Cerebellar nuclear complex (tissue), 1 donor: ENCODE data around the gene RHCE.
"Not testable (repeated sequence)": the region's sequence is repeated elsewhere in the genome, so short reads cannot be mapped to it uniquely, and the experiment has no call there.

ENCODE experiments used
- DNase-seq, 2 experiments: peaks; one replicate each; lab custom pipeline; 2025; lab: John Stamatoyannopoulos, UW

Gene RHCE

DNA sequence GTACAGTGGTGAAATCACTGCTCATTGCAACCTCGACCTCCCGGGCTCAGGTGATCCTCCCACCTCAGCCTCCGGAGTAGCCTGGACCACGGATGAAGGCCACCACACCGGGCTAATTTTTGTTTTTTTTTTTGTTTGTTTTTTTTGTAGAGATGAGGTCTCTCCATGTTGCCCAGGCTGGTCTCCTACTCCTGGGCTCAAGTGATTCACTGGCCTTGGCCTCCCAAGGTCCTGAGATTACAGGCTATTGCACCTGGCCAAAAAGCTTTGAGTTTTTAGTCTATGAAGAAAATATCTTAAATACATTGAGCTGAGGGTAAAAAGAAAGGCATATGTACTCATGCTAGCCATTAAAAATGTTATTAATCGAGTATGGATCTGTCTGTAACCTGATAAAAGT lies 78.9 kb downstream of the RHCE start:
- DNase-seq = no peak

DNA sequence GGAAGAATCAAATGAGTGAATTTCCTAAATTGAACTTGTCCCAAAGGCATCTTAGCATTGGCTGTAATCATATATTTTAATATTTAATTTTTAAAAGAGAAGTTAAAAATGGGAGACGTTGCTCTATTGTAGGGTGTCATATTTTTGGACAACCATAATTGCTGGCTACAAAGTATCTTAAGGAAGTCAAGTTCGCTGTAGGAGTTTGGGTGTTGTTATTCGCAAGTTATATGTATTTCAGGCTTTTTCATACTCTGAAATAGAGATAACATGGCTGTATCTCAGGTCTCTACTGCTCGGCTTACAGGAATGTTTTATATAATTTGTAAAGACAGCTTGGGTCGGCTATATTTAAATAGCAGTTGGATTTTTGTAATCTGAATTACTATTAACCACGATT lies 81.6 kb downstream of the RHCE start:
- no peak for DNase-seq

DNA sequence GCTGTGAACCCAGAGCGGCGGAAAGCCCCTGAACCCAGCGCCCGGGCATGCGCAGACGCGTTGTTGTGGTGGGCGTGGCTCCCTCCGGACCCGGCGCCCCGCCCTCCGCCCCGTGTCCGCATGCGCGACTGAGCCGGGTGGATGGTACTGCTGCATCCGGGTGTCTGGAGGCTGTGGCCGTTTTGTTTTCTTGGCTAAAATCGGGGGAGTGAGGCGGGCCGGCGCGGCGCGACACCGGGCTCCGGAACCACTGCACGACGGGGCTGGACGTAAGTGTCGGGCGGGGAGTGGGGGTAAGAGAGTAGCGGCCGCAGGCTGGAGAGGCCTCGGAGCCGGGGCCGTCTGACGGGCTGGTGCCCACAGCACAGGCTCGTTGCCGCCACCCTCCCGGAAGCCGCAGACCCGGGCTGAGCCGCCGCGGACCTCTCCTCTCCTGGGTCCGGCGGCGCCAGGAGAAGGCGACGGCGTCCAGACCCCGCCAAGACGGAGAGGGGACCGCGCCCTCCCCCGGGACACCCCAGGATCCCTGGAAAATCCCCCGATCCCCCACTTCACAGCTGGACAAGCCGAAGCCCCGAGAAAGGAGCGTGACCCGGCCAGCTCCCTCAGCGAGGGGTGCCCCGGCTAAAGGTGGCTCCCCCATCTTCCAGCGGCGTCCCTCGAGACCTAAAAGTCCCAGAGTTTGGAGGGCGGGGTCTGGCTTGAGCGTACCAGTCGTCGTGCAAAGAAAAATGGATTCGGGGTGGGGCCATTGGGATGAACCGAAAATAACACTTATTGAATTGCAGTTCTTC lies 82.2 kb downstream of the RHCE start, which contains the start of gene TMEM50A:
Gene TMEM50A, plus strand, starts transcription at position 147 of the 794 bp plus-strand sequence. CDS start 2,153 bp downstream, outside the sequence.
- peak; percentile 42 to 45 for DNase-seq

DNA sequence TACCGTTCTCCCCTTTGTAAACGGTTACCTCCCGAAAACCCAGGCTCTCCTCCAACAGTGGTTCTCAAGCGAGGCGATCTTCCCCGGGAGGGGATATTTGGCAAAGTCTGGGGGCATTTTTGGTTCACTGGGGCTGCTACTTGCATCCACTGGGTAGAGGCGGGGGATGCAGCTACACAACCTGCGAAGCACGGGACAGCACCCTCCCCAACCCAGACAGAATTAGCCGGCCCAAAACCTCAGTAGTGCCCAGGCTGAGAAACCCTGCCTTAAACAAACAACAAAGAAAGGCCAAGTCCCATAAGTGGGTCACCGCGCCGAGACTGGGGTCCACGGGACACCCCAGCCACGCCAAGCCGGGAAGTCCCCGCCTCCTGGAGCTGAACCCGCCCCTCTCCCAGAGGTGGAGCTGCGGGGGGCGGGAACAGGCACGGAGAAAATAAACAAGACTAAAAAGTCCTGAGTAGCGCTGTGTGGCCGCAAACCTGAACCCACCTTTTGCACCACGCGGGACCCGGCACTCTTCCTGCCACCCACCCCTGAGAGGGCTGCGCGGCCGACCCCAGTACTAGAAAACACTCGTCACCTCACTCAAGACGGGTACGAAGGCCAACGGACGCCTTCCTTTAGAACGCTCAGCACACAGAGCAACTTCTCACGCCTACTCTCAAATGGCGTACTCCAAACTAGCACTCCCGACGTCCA lies 83.0 kb downstream of the RHCE start:
- DNase-seq = not testable (repeated sequence)

DNA sequence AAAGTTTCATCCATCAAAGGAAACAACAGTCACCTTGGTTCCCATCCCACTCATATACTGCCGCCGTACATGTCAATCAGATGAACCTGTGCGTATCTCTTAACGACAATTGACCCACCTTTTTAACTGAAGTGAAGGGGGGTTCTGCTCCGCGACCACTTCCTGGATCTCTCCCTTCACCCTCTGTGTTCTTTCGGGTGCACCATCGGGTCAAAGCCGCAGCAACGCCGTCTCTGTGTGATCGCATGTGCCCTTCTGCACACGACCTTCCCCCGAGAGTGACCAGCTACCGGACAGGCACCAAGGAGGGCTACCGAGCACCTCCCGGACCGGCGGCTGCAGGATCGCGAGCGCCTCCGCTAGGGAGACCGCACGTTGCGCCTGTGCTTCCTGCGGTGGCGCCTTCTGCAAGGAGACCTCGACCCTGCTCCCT lies 83.7 kb downstream of the RHCE start:
- DNase-seq = not testable (repeated sequence)

DNA sequence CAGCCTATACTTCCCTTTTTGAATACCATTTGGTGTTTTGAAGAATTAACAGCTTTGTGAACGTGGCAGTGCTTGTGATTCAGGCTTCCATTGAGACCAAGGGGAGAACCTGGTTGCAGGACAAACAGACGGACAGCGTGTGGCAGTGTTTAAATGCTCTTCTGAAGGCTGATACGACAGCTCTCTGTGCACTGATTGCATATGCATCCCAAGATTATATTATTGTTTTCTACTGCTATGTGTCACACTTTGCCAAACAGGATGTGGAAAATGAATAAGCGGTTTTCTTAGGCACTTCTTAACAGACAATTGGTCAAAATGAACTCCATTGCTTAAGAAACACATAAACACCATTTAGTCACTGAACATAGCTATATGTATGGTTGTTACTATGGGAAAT lies 90.7 kb downstream of the RHCE start:
- DNase-seq = not testable (repeated sequence)

DNA sequence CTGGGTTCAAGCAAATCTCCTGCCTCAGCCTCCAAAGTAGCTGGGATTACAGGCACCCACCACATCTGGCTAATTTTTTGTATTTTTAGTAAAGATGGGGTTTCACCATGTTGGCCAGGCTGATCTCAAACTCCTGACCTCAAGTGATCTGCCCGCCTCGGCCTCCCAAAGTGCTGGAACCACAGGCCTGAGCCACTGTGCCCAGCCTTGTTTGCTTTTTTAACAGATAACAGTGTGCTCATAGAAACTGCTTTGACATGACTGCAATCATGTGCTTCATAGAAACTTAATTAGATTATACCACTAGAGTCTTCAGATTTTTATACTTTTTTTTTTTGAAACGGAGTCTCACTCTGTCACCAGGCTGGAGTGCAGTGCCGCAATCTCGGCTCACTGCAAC lies 91.3 kb downstream of the RHCE start:
- not testable (repeated sequence) for DNase-seq

DNA sequence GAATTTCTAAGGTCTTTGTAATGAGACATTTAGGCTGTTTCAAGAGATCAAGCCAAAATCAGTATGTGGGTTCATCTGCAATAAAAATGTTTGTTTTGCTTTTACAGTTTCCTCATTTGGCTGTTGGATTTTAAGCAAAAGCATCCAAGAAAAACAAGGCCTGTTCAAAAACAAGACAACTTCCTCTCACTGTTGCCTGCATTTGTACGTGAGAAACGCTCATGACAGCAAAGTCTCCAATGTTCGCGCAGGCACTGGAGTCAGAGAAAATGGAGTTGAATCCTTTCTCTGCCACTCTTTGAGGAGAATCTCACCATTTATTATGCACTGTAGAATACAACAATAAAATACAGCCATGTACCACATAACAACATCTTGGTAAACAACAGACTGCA lies 91.8 kb downstream of the RHCE start:
- DNase-seq = not testable (repeated sequence)

DNA sequence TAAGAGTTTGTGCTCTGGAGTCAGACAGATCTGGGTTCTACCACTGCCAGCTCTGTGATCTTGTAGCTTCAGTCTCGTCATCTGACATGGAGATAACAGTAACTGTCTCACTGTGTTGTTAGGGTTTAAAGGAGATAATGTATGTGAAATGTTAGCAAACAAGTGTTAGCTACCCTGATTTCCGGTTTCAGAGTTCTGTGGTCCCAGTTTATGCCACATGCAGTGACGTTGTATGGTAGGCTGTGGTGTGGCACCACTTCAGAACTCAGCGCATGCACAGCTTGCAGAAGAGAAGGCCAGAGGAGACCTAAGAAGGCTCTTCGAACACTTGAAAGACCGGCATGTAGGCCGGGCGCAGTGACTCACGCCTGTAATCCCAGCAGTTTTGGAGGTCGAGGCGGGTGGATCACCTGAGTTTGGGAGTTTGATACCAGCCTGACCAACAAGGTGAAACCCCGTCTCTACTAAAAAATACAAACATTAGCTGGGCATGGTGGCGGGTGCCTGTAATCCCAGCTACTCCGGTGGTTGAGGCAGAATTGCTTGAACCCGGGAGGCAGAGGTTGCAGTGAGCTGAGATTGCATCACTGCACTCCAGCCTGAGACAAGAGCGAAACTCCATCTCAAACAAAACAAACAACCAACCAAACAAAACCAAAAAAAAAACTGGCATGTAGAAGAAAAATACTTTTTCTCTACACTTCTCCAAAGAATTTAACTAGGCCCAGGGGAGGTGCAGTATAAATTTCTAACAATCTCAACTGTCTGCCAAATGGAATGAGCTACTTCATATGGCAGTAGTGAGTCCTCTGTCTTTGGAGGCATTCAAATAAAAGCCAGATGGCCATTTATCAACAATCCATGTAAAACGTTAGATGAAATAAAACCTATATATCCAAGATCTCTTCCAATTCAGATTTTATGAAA lies 92.5 kb downstream of the RHCE start:
- DNase-seq = not testable (repeated sequence)

DNA sequence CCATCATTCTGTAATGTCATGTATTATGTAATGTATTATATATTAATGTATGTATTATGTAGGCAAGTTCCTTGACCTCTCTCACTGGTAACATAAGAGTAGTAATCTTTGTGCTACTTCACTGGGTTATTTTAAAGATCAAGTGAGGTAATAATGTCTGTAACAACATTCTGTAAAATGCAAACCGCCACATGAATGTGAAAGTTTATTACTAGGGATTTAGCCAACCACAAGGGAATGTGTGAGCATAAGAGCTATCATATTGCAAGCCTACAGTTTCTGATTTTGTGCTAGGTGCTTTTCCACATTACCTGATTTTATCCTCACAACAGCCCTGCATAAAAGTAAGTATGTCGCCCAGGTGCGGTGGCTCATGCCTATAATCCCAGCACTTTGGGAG lies 96.2 kb downstream of the RHCE start:
- not testable (repeated sequence) for DNase-seq

DNA sequence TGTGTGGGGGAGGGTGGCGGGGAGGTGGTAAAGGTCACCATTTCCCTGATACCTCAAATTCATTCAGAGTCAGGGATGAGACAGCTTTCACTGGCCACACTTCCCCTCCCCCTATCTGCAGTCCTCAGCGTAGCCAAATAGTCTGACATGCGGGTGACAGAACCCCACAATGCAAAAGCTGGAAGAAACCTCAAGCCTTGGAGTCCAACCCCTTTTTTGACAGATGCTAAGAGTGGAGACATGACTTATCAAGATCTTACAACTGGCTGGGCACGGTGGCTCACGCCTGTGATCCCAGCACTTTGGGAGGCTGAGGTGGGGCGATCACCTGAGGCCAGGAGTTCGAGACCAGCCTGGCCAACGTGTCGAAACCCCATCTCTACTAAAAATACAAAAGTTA lies 98.5 kb downstream of the RHCE start:
- DNase-seq = not testable (repeated sequence)

DNA sequence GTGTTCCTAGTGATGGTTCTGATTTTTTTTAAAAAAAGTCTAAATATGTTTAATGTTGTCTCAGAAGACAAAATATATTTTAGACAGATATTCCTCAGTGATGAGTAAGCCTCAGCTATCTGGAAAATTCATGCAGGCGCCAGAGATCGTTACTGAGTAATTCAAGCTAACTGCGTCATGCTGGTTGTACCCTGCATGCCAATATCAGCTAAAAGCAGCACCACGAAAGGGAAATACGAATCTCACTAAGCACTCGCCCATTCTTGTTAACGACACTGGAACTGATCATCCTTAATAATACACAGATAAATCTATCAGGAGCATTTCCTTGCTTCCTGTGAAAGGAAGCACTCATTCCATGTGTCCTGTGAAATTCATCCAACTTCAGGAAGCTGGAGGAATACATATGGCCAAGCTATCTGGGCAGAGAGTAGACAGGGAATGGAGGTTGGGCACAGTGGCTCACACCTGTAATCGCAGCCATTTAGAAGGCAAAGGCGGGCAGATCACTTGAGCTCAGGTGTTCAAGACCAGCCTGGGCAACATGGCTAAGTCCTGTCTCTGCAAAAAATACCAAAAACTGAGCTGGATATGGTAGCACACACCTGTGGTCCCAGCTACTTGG lies 100.2 kb downstream of the RHCE start:
- not testable (repeated sequence) for DNase-seq

DNA sequence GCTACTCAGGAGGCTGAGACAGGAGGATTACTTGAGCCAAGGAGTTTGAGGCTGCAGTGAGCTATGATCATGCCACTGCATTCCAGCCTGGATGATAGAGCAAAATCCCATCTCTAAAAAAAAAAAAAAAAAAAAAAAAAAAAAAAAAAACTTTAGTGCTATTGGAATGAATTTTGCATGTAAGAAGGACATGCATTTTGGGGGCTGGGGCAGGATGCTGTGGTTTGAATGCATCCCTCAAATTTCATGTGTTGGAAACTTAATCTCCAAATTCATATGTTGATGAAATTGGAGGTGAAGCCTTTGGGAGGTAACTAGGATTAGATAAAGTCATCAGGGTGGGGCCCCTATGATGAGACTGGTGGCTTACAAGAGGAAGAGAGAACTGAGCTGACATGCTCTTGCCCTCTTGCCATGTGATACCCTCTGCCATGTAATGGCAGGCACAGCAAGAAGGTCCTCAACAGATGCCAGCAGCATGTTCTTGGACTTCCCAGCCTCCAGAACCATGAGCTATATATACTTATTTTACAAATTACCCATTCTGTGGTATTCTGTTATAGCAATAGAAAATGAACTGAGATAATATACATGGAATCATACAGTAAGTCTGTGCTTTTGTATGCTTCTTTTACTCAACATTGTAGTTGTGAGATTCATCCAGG lies 107.7 kb downstream of the RHCE start:
- DNase-seq = not testable (repeated sequence)
